ENCODE results near the gene FBXL7. TPM values are rescaled to one million over a fixed set of nuclear protein-coding genes. Genes with fewer than 3 reads are reported as not detected.

FBXL7 gene
- total RNA-seq, 1 donor: 11.2 TPM

GRCh38 chr5:15835514-15835913 lies 335.5 kb downstream of the FBXL7 start:
- no peak for DNase-seq (ENCODE audit: low read depth)
- TF ChIP-seq CTCF (IDR thresholded peaks at IDR 0.05; ENCODE audit: insufficient read depth, low read depth, low read length): no peak
- no peak overlapping the region for H3K4me3 ChIP-seq (ENCODE audit: low read depth, low read length)

- no peak for DNase-seq (ENCODE audit: low read depth)
- no peak overlapping the region for H3K4me3 ChIP-seq (ENCODE audit: low read depth, low read length)
- TF ChIP-seq CTCF (IDR thresholded peaks at IDR 0.05; ENCODE audit: insufficient read depth, low read depth, low read length): no peak
Measured at GRCh38 chr5:15837551-15838289, 337.7 kb downstream of the FBXL7 start.

GRCh38 chr5:15844253-15844652 lies 344.3 kb downstream of the FBXL7 start:
- no peak overlapping the region for H3K4me3 ChIP-seq (ENCODE audit: low read depth, low read length)
- TF ChIP-seq CTCF (IDR thresholded peaks at IDR 0.05; ENCODE audit: insufficient read depth, low read depth, low read length): no peak
- DNase-seq (ENCODE audit: low read depth): no peak

- DNase-seq (ENCODE audit: low read depth): no peak
- no peak overlapping the region for H3K4me3 ChIP-seq (ENCODE audit: low read depth, low read length)
- no peak for TF ChIP-seq CTCF (IDR thresholded peaks at IDR 0.05; ENCODE audit: insufficient read depth, low read depth, low read length)
Measured at GRCh38 chr5:15844871-15845270, 344.9 kb downstream of the FBXL7 start.

GRCh38 chr5:15850536-15850935 lies 350.6 kb downstream of the FBXL7 start:
- no peak for DNase-seq (ENCODE audit: low read depth)
- H3K4me3 ChIP-seq (ENCODE audit: low read depth, low read length): no peak overlapping the region
- TF ChIP-seq CTCF (IDR thresholded peaks at IDR 0.05; ENCODE audit: insufficient read depth, low read depth, low read length): no peak

GRCh38 chr5:15850939-15851341 lies 351.0 kb downstream of the FBXL7 start:
- TF ChIP-seq CTCF (IDR thresholded peaks at IDR 0.05; ENCODE audit: insufficient read depth, low read depth, low read length): no peak
- no peak for DNase-seq (ENCODE audit: low read depth)

GRCh38 chr5:15852217-15852616 lies 352.2 kb downstream of the FBXL7 start:
- no peak for TF ChIP-seq CTCF (IDR thresholded peaks at IDR 0.05; ENCODE audit: insufficient read depth, low read depth, low read length)
- DNase-seq (ENCODE audit: low read depth): no peak
- no peak overlapping the region for H3K4me3 ChIP-seq (ENCODE audit: low read depth, low read length)

More at GRCh38 chr5:15850939-15851341, 351.0 kb downstream of the FBXL7 start:
- H3K4me3 ChIP-seq (ENCODE audit: low read depth, low read length): no peak overlapping the region

Measured in fibroblast of villous mesenchyme (primary cell).